ENCODE data around the gene MSANTD1.

Gene MSANTD1

GRCh38 chr4:3248811-3249661 lies at the start of gene MSANTD1:
Gene MSANTD1 (plus strand): TSS chr4:3249159. CDS start chr4:3249223, 64 bp downstream.
- DNase-seq: no peak

GRCh38 chr4:3199653-3200422 lies 49.1 kb upstream of the MSANTD1 start:
- DNase-seq: no peak

- no peak for DNase-seq
Observed at GRCh38 chr4:3200423-3201090, 48.4 kb upstream of the MSANTD1 start.

- DNase-seq: no peak
Observed at GRCh38 chr4:3201718-3202702, 46.9 kb upstream of the MSANTD1 start.

GRCh38 chr4:3202836-3203820 lies 45.8 kb upstream of the MSANTD1 start:
- DNase-seq: no peak

- no peak for DNase-seq
Observed at GRCh38 chr4:3203971-3204431, 45.0 kb upstream of the MSANTD1 start.

GRCh38 chr4:3205995-3206394 lies 43.0 kb upstream of the MSANTD1 start:
- no peak for DNase-seq

GRCh38 chr4:3206439-3207100 lies 42.4 kb upstream of the MSANTD1 start:
- no peak for DNase-seq

GRCh38 chr4:3207531-3208037 lies 41.4 kb upstream of the MSANTD1 start:
- no peak for DNase-seq

GRCh38 chr4:3208826-3209225 lies 40.1 kb upstream of the MSANTD1 start:
- DNase-seq: no peak

GRCh38 chr4:3209551-3210325 lies 39.2 kb upstream of the MSANTD1 start:
- DNase-seq: no peak

- no peak for DNase-seq
Observed at GRCh38 chr4:3210467-3210866, 38.5 kb upstream of the MSANTD1 start.

- no peak for DNase-seq
Observed at GRCh38 chr4:3211866-3212265, 37.1 kb upstream of the MSANTD1 start.

- DNase-seq: no peak
Observed at GRCh38 chr4:3212391-3213105, 36.4 kb upstream of the MSANTD1 start.

- no peak for DNase-seq
Observed at GRCh38 chr4:3213106-3213425, 35.9 kb upstream of the MSANTD1 start.

GRCh38 chr4:3213661-3214250 lies 35.2 kb upstream of the MSANTD1 start:
- DNase-seq: no peak

- no peak for DNase-seq
Observed at GRCh38 chr4:3215256-3215655, 33.7 kb upstream of the MSANTD1 start.

GRCh38 chr4:3215733-3216132 lies 33.2 kb upstream of the MSANTD1 start:
- no peak for DNase-seq
